GM12873 (cell line): ENCODE measurements around the gene LIMK1.

ENCODE experiments used
- CTCF ChIP-seq: IDR thresholded peaks from 2 replicates; pipeline ENCODE4 v1.5.1; 2012; ENCODE audit warnings: low read depth, mild to moderate bottlenecking, moderate library complexity, low read length, control low read depth; ENCODE audit not compliant: insufficient read depth; ENCODE audit errors: missing control alignments

LIMK1 gene

GRCh38 chr7:74092964-74093471 lies 9.4 kb downstream of the LIMK1 start:
- TF ChIP-seq CTCF: no peak

GRCh38 chr7:74093671-74094223 lies 10.1 kb downstream of the LIMK1 start:
- TF ChIP-seq CTCF: no peak

GRCh38 chr7:74094224-74095101 lies 10.9 kb downstream of the LIMK1 start:
- TF ChIP-seq CTCF: peak; percentile 24

- no peak for TF ChIP-seq CTCF
Observed at GRCh38 chr7:74095135-74095534, 11.5 kb downstream of the LIMK1 start.

- TF ChIP-seq CTCF: no peak
Observed at GRCh38 chr7:74097937-74098614, 14.5 kb downstream of the LIMK1 start.

- no peak for TF ChIP-seq CTCF
Observed at GRCh38 chr7:74099031-74099430, 15.4 kb downstream of the LIMK1 start.
